ENCODE data around the gene PIEZO2. TPM values are rescaled to one million over a fixed set of nuclear protein-coding genes. Genes with fewer than 3 reads are reported as not detected.

PIEZO2 gene
- total RNA-seq, 1 donor from 2014 or later, result 1.7 TPM

GRCh38 chr18:11035376-11035775 is 114.0 kb downstream of the PIEZO2 start:
- no peak overlapping the region for H3K27ac Mint-ChIP-seq

GRCh38 chr18:11034884-11035283 is 114.5 kb downstream of the PIEZO2 start:
- Mint-ChIP-seq H3K27me3 (peaks cover 41% of the 10 kb centered on the region), H3K27ac (no peak overlapping the region), H3K36me3 (ENCODE audit: insufficient read depth) (peaks cover 2% of the 10 kb centered on the region), H3K4me1 (ENCODE audit: low read depth) (peaks cover 7% of the 10 kb centered on the region), H3K9me3 (ENCODE audit: low read depth) (peaks cover 2% of the 10 kb centered on the region), H3K4me3 (ENCODE audit: low read depth) (no peak overlapping the region)
- no peak for TF ChIP-seq CTCF (IDR thresholded peaks at IDR 0.05; ENCODE audit: unreplicated experiment)
- no peak for DNase-seq (ENCODE audit: low spot score, unreplicated experiment)

More at GRCh38 chr18:11035376-11035775, 114.0 kb downstream of the PIEZO2 start:
- H3K4me3 Mint-ChIP-seq (ENCODE audit: low read depth), result no peak overlapping the region
- TF ChIP-seq CTCF (IDR thresholded peaks at IDR 0.05; ENCODE audit: unreplicated experiment), result no peak
- peaks cover 2% of the 10 kb centered on the region for H3K36me3 Mint-ChIP-seq (ENCODE audit: insufficient read depth)
- peaks cover 7% of the 10 kb centered on the region for H3K4me1 Mint-ChIP-seq (ENCODE audit: low read depth)
- DNase-seq (ENCODE audit: low spot score, unreplicated experiment), result no peak
- H3K9me3 Mint-ChIP-seq (ENCODE audit: low read depth), result peaks cover 2% of the 10 kb centered on the region
- peaks cover 40% of the 10 kb centered on the region for H3K27me3 Mint-ChIP-seq

DNA sequence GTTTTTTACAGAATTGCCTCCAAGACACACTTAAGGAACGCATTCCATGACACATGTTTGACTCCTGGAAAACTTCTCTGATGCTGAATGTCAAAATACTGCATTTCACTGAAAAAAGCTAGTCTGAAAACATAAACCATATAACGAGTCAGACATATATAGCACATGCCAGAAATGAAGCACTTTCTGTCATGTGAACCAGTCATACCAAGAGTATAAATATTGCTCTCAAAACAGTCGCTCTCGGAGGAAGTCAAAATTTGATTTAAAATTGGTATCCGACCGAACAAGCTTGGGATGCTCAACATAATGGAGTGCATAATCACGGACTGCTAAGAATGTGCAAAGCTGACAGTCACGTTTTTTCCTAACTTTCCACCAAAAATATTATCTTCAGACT is 115.9 kb downstream of the PIEZO2 start:
- no peak overlapping the region for H3K4me3 Mint-ChIP-seq (ENCODE audit: low read depth)
- H3K9me3 Mint-ChIP-seq (ENCODE audit: low read depth), result peaks cover 2% of the 10 kb centered on the region
- no peak overlapping the region for H3K27ac Mint-ChIP-seq
- peaks cover 7% of the 10 kb centered on the region for H3K4me1 Mint-ChIP-seq (ENCODE audit: low read depth)
- H3K27me3 Mint-ChIP-seq, result peaks cover 45% of the 10 kb centered on the region
- DNase-seq (ENCODE audit: low spot score, unreplicated experiment), result no peak
- H3K36me3 Mint-ChIP-seq (ENCODE audit: insufficient read depth), result peaks cover 2% of the 10 kb centered on the region
- no peak for TF ChIP-seq CTCF (IDR thresholded peaks at IDR 0.05; ENCODE audit: unreplicated experiment)

GRCh38 chr18:11031966-11032365 is 117.4 kb downstream of the PIEZO2 start:
- H3K4me3 Mint-ChIP-seq (ENCODE audit: low read depth), result no peak overlapping the region

DNA sequence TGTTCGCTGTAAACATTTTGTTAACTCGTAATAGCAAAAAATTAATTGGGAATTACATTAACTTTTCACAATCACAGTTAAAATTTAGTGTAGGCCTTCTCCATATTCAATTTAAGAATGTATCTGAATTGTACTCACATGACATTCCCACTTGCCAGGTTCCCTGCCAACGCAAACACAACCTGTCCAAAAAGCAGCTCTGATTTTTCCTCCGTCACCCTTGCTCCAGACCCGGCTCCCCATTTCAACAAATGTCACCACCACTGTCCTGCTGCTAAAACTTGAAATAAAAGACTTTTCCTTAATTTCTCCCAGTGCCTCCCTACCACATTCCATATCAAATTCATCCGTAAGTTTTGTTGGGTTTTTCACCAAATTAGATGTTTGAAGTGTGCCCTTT is 120.3 kb downstream of the PIEZO2 start:
- TF ChIP-seq CTCF (IDR thresholded peaks at IDR 0.05; ENCODE audit: unreplicated experiment), result no peak
- H3K27me3 Mint-ChIP-seq, result peaks cover 46% of the 10 kb centered on the region
- DNase-seq (ENCODE audit: low spot score, unreplicated experiment), result no peak
- H3K4me1 Mint-ChIP-seq (ENCODE audit: low read depth), result no peaks in the 10 kb centered on the region
- no peaks in the 10 kb centered on the region for H3K9me3 Mint-ChIP-seq (ENCODE audit: low read depth)
- H3K27ac Mint-ChIP-seq, result no peak overlapping the region
- H3K4me3 Mint-ChIP-seq (ENCODE audit: low read depth), result no peak overlapping the region
- H3K36me3 Mint-ChIP-seq (ENCODE audit: insufficient read depth), result no peaks in the 10 kb centered on the region

More at GRCh38 chr18:11031966-11032365, 117.4 kb downstream of the PIEZO2 start:
- TF ChIP-seq CTCF (IDR thresholded peaks at IDR 0.05; ENCODE audit: unreplicated experiment), result no peak
- Mint-ChIP-seq H3K27ac (no peak overlapping the region), H3K9me3 (ENCODE audit: low read depth) (peaks cover 2% of the 10 kb centered on the region), H3K4me1 (ENCODE audit: low read depth) (peaks cover 4% of the 10 kb centered on the region), H3K36me3 (ENCODE audit: insufficient read depth) (peaks cover 2% of the 10 kb centered on the region), H3K27me3 (peaks cover 40% of the 10 kb centered on the region)
- DNase-seq (ENCODE audit: low spot score, unreplicated experiment), result no peak
